ENCODE measurements around the gene P3H3.

Gene P3H3

GRCh38 chr12:6782119-6782518 lies 46.1 kb upstream of the P3H3 start:
- H3K36me3 ChIP-seq, result peaks cover 13% of the 10 kb centered on the region
- H3K27ac ChIP-seq, result no peak overlapping the region
- H3K27me3 ChIP-seq (ENCODE audit: insufficient read depth, low read depth, severe bottlenecking), result no peaks in the 10 kb centered on the region
- DNase-seq, result no peak
- no peaks in the 10 kb centered on the region for H3K9me3 ChIP-seq (ENCODE audit: severe bottlenecking)
- no peak overlapping the region for H3K4me3 ChIP-seq (ENCODE audit: low read depth, low read length)
- no peak for TF ChIP-seq CTCF (IDR thresholded peaks at IDR 0.05; ENCODE audit: low read depth, low read length)

- Histone ChIP-seq H3K27me3 (ENCODE audit: insufficient read depth, low read depth, severe bottlenecking) (no peaks in the 10 kb centered on the region), H3K4me3 (ENCODE audit: low read depth, low read length) (no peak overlapping the region), H3K27ac (no peak overlapping the region), H3K9me3 (ENCODE audit: severe bottlenecking) (no peaks in the 10 kb centered on the region), H3K36me3 (peaks cover 4% of the 10 kb centered on the region)
- DNase-seq, result no peak
- no peak for TF ChIP-seq CTCF (IDR thresholded peaks at IDR 0.05; ENCODE audit: low read depth, low read length)
These were observed 45.2 kb upstream of the P3H3 start for GRCh38 chr12:6782850-6783566.

- DNase-seq, result no peak
- Histone ChIP-seq H3K36me3 (no peaks in the 10 kb centered on the region), H3K27ac (no peak overlapping the region), H3K4me3 (ENCODE audit: low read depth, low read length) (no peak overlapping the region), H3K27me3 (ENCODE audit: insufficient read depth, low read depth, severe bottlenecking) (no peaks in the 10 kb centered on the region), H3K9me3 (ENCODE audit: severe bottlenecking) (no peaks in the 10 kb centered on the region)
- no peak for TF ChIP-seq CTCF (IDR thresholded peaks at IDR 0.05; ENCODE audit: low read depth, low read length)
These were observed 44.4 kb upstream of the P3H3 start for GRCh38 chr12:6783828-6784227.

GRCh38 chr12:6784296-6784695 lies 43.9 kb upstream of the P3H3 start:
- Histone ChIP-seq H3K27me3 (ENCODE audit: insufficient read depth, low read depth, severe bottlenecking) (no peaks in the 10 kb centered on the region), H3K27ac (no peak overlapping the region), H3K36me3 (no peaks in the 10 kb centered on the region), H3K9me3 (ENCODE audit: severe bottlenecking) (no peaks in the 10 kb centered on the region), H3K4me3 (ENCODE audit: low read depth, low read length) (no peak overlapping the region)
- no peak for TF ChIP-seq CTCF (IDR thresholded peaks at IDR 0.05; ENCODE audit: low read depth, low read length)
- DNase-seq, result no peak

GRCh38 chr12:6784761-6785160 lies 43.4 kb upstream of the P3H3 start:
- Histone ChIP-seq H3K27me3 (ENCODE audit: insufficient read depth, low read depth, severe bottlenecking) (no peaks in the 10 kb centered on the region), H3K4me3 (ENCODE audit: low read depth, low read length) (no peak overlapping the region), H3K36me3 (no peaks in the 10 kb centered on the region), H3K27ac (no peak overlapping the region), H3K9me3 (ENCODE audit: severe bottlenecking) (no peaks in the 10 kb centered on the region)
- no peak for DNase-seq
- TF ChIP-seq CTCF (IDR thresholded peaks at IDR 0.05; ENCODE audit: low read depth, low read length), result no peak
